ENCODE measurements around the gene MED27.

MED27 gene, protein sequence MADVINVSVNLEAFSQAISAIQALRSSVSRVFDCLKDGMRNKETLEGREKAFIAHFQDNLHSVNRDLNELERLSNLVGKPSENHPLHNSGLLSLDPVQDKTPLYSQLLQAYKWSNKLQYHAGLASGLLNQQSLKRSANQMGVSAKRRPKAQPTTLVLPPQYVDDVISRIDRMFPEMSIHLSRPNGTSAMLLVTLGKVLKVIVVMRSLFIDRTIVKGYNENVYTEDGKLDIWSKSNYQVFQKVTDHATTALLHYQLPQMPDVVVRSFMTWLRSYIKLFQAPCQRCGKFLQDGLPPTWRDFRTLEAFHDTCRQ

DNA sequence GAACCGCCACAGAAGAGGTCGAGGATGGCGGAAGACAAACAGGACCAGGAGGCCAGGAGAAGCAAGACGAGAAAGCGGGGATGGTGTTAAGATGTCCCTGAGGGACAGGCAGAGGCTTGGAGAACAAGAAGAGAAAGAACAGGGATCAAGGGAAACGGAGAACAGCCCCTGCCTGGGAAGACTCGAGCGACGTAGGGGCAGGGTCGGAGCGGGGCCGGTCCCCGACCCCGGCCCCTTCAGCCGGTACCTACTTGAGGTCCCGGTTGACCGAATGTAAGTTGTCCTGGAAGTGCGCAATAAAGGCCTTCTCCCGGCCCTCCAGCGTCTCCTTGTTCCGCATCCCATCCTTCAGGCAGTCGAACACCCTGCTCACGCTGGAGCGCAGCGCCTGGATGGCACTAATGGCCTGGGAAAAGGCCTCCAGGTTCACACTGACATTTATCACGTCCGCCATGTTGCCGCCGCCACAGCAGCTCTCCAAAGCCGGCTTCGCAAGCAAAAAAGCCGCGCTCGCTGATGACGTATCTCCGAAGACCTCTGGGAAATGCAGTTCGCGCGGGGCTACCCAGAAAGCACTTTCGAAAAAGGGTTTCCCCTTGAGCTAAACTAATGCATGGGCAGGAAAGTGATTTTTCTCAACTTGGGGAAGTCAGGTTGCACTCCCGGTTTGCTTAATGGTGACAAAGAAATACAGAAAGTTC is at the start of gene MED27:
TSS of gene MED27 (minus strand) at position 477 of the 701 bp plus-strand sequence. CDS start at position 454, 23 bp downstream.
- DNase-seq (ENCODE audit: low spot score): peak; percentile 94

GRCh38 chr9:132127888-132128534 is 48.3 kb upstream of the MED27 start:
- no peak for DNase-seq (ENCODE audit: low spot score)

- DNase-seq (ENCODE audit: low spot score): no peak
Observed at GRCh38 chr9:132126680-132127236, 47.1 kb upstream of the MED27 start.

GRCh38 chr9:132125944-132126679 is 46.4 kb upstream of the MED27 start:
- DNase-seq (ENCODE audit: low spot score): no peak

DNA sequence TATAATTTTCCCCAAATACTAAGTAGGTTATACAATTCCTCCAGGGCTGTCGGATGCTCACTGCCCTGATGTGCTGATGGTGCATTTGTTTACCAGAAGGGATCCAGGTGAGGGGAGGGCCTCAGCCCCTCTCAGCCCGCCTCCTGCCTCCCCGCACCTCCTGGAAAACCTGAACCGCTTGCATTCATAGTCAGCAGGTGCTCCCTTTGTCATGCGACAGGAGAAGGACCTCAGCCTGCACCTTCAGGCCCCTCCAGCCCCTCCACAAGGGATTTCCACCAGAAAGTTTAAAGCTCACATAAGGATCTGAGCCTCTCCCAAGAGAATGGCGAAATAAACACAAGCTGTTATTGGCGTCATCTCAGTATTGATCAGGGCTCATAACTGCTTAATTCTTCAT is 45.7 kb upstream of the MED27 start:
- no peak for DNase-seq (ENCODE audit: low spot score)

DNA sequence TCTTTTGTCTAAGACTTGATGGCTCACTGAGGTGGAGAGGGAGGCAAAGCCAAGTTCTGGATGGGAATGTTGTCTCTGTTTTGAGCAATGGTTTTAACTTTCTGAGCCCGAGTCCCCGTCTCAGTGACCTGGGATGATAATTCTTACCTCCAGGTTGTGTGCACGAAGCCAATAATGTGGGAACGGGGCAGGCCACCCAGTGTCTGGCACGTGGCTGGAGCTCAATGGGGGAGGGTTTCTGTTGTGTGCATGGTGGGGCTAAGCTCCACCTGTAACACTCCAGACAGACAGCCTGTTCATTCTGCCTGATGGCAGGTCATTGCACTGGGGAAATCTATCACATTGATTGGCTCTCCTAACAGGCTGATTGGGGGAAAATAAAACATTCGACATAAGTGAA is 45.1 kb upstream of the MED27 start:
- DNase-seq (ENCODE audit: low spot score): no peak

- DNase-seq (ENCODE audit: low spot score): no peak
Observed at GRCh38 chr9:132121021-132121420, 41.4 kb upstream of the MED27 start.

- DNase-seq (ENCODE audit: low spot score): no peak
Observed at GRCh38 chr9:132117694-132118093, 38.0 kb upstream of the MED27 start.

- DNase-seq (ENCODE audit: low spot score): no peak
Observed at GRCh38 chr9:132116583-132116982, 36.9 kb upstream of the MED27 start.

DNA sequence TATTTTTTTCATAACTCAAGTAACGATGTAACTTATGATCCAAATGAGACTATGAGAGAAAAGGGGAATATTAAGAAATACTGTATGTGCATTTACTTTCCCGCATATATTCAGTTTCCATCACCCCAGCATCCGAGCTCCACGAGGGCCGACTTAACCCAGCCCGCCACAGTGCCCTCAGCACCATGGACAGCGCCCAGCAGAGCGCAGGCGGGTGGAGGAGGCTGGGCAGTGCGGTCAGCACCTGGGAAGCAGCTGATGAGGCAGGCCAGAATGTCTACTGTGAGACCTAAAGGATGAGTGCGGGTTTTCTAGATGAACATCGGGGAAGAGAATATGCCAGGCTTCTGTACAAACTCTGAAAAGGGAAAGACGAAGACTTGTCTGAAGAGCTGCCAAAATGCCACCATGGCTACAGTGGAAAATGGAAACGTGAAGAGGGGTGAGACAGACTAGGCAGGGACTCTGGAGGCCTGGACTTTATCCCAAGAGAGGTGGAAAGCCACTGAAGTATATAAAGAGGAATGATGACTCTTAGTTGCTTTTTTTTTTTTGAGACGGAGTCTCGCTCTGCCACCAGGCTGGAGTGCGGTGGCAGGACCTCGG is 34.5 kb upstream of the MED27 start:
- DNase-seq (ENCODE audit: low spot score): peak; percentile 87

DNA sequence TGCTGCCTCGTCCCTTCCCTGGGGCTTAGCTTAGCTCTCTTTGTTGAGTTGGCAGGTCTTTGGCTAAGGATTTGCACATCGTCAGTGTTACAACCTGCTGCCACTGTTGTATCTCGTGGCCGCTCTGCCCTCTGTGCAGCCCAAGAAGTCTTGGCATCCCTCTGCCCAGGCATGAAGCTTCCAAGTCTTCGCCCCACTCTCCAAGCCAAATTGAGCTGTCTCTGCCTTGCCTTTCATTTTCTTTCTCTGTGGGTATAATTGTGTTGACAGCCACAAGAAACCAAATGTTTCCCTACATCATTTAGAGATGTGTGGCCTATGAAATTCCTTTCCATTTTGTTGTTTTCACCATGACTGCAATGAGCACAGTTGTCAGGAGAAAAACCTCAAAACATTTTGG is 29.6 kb upstream of the MED27 start:
- DNase-seq (ENCODE audit: low spot score): no peak

DNA sequence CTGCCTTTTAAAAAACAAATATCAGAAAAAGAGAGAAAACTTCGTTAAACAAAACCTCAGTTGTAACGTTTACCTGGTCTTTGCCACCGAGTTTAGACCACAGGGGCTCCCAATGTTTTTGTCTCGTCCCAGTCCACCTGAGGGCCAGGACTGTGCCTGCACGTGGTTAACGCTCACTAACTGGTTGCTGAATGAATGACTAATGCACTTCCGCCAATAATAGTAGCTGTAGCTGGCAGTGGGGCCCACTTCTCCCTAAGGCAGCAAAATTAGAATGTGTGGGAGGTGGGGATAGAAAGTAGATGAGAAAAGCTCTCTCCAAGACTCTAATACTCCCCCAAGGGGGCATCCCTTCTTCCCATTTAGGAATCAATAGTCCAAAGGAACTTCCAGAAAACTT is 29.1 kb upstream of the MED27 start:
- DNase-seq (ENCODE audit: low spot score): no peak

- DNase-seq (ENCODE audit: low spot score): no peak
Observed at GRCh38 chr9:132099741-132100407, 20.2 kb upstream of the MED27 start.

- DNase-seq (ENCODE audit: low spot score): no peak
Observed at GRCh38 chr9:132099167-132099566, 19.5 kb upstream of the MED27 start.

- no peak for DNase-seq (ENCODE audit: low spot score)
Observed at GRCh38 chr9:132094314-132094791, 14.7 kb upstream of the MED27 start.

DNA sequence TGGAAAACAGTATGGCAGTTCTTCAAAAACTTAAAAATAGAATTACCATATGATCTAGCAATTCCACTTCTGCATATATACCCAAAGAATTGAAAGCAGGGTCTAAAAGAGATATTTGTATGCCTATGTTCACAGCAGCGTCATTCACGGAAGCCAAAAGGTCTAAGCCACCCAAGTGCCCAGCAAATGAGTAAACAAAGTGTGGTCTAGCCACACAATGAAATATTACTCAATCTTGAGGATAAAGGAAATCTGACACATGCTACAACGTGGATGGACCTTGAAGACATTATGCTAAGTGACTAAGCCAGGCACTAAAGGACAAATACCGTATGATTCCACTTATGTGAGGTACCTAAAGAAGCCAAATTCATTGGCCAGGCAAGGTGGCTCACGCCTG is 11.1 kb upstream of the MED27 start:
- no peak for DNase-seq (ENCODE audit: low spot score)

GRCh38 chr9:132087438-132088030 is 7.9 kb upstream of the MED27 start:
- DNase-seq (ENCODE audit: low spot score): no peak

DNA sequence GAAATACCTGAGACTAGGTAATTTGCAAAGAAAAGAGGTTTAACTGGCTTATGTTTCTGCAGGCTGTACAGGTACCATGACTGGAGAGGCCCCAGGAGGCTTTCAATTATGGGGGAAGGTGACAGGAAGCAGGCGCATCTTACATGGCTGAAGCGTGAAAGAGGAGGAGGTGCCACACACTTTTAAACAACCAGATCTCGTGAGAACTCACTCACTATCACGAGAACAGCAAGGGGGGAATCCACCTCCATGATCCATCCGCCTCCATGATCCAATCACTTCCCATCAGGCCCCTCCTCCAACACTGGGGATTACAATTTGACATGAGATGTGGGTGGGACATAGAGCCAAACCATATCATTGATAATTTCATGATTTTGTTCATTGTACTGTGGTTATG is 2.5 kb upstream of the MED27 start:
- no peak for DNase-seq (ENCODE audit: low spot score)

GRCh38 chr9:132078699-132079356 is 839 bp downstream of the MED27 start:
- DNase-seq (ENCODE audit: low spot score): peak; percentile 15

All from AG20443 (cell line).